Stimulated activated CD4-positive, alpha-beta T cell treated with anti-CD3 and anti-CD28 coated beads, TNF-alpha, amount 100 ng/mL, for 4 hours (primary cell): ENCODE data around the gene EEFSEC.

Experiments
- DNase-seq, 3 experiments: peaks; one replicate each; pipeline ENCODE4 v3.0.0-alpha.2; 2020; ENCODE audit warnings: low read depth in 3 of 3

EEFSEC gene

GRCh38 chr3:128242818-128243601, 89.7 kb downstream of the EEFSEC start:
- DNase-seq: no peak

GRCh38 chr3:128243602-128244504, 90.6 kb downstream of the EEFSEC start:
- no peak for DNase-seq

DNA sequence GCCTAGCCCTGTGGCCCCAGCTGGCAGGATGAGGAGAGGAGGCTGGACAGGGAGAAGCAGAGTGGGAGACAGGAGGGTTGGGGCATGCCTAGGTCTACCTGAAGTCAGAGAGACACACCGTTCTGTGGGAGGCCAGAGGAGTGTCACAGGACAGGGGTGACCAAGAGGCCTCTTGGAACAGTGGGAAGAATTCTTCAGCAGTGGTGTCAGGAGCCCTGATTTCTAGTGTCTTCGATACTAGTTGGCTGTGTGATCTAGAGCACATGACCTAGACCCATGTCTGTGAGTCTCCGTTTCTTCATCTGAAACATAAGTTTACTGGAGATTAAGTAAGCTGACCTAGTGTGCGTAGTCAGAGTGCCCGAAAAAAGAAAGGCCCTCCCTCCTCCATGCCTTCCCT, 92.2 kb downstream of the EEFSEC start:
- DNase-seq: no peak

- no peak for DNase-seq
These were observed 94.6 kb downstream of the EEFSEC start for GRCh38 chr3:128247666-128248409.

GRCh38 chr3:128252083-128252482, 98.8 kb downstream of the EEFSEC start:
- DNase-seq: no peak

GRCh38 chr3:128253150-128253549, 99.9 kb downstream of the EEFSEC start:
- DNase-seq: no peak

DNA sequence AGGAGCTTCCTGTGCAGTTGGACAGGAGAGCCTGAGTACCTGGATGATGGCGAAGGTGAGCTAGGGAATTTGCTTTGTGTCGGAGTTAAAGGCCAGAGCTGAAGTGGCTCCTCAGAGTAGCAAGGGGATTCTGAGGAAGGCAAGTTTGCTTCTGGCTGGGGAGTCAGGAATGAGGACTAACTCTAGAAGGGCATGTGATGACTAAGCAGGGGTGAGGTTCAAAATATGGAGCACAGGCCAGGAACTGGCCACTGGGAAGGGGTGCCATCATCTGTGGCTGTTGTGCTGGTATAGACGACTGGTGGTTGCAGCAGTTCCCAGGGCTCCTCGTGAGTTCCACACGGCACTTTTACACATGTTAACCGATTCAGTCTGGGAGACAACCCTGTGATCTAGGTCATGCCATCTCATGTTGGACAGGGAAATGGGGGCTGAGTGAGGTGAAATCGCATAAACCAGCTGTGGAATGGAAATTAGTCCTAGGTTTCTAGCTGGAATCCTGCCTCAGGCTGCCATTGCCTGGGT, 100.8 kb downstream of the EEFSEC start:
- DNase-seq: no peak

- no peak for DNase-seq
These were observed 101.7 kb downstream of the EEFSEC start for GRCh38 chr3:128254967-128255366.

DNA sequence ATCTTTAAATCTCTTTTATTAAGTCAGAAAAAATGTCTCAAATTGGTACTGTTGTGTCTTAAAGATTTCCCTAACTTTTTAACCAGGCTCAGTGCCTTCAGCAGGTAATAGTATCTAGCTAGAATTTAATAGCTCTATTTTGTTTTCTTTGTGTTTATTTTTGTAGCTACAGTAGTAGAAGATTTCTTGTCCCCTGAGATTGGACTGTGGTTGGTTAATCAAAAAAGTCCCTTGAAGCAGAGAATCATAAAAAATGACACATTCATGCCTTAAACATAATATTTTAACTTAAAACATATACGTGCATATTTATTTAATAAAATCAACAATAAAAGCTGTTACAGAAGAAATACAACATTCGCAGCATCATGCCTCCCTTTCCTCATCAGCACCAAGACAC, 102.8 kb downstream of the EEFSEC start:
- no peak for DNase-seq

DNA sequence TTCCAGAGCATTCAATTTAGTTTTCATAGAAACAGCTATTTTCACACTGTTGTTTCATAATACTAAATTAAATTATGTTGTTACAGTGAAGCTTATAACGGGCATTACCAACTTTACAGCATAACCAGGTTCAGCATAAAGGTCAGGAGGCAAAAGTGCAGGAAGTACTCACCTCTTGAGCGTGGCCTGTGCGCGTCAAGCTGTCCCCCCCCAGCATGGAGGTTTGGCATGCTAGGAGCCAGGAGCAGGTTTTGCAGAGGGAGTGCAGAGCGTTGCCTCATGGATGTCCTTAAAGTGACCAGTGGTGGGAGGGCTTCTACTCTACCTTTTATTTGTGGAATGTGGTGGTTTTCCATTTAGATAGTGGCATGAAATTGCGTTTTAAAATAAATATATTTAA, 104.4 kb downstream of the EEFSEC start:
- DNase-seq: no peak

- no peak for DNase-seq
These were observed 107.0 kb downstream of the EEFSEC start for GRCh38 chr3:128260275-128260674.

- no peak for DNase-seq
These were observed 109.2 kb downstream of the EEFSEC start for GRCh38 chr3:128262457-128262856.

GRCh38 chr3:128263118-128263517, 109.8 kb downstream of the EEFSEC start:
- no peak for DNase-seq

DNA sequence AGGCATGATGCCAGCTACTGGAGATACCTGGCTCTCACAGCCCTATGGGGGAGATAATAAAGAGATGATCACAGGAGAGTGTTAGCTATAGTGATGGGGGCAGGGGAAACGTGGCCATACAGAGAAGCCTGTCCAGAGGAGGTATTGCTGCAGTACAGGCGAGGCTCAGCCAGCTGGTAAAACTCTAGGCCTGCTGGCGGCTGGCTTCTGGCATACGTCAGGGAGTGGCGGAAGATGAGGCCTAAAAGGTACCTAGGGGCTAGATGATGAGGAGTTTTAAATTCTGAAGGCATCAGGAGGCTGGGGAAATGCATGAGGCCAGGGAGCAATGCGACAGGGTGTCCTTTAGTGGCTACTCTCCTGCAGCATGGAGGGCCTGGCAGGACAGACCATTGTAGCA, 110.7 kb downstream of the EEFSEC start:
- DNase-seq: no peak

DNA sequence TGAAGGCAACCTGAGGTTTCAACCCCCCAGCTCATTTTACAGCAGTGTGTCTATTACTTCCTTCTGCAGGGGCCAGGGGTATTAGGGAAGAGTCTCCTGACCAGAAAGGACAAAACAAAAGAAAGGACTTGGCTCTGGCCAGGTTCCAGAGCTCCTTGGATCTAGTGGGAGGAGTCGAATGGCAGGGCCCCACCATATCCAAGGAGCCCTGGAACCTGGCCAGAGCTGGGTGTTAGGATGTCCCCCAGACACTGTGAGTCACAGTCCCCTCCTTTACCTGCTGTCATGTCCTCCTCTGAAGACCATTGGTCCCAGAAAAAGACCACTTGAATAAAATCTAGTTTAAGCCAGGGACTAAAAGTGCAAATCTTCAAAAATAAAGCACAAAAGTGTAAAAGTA, 113.2 kb downstream of the EEFSEC start:
- no peak for DNase-seq

- no peak for DNase-seq
These were observed 114.3 kb downstream of the EEFSEC start for GRCh38 chr3:128267541-128267940.

DNA sequence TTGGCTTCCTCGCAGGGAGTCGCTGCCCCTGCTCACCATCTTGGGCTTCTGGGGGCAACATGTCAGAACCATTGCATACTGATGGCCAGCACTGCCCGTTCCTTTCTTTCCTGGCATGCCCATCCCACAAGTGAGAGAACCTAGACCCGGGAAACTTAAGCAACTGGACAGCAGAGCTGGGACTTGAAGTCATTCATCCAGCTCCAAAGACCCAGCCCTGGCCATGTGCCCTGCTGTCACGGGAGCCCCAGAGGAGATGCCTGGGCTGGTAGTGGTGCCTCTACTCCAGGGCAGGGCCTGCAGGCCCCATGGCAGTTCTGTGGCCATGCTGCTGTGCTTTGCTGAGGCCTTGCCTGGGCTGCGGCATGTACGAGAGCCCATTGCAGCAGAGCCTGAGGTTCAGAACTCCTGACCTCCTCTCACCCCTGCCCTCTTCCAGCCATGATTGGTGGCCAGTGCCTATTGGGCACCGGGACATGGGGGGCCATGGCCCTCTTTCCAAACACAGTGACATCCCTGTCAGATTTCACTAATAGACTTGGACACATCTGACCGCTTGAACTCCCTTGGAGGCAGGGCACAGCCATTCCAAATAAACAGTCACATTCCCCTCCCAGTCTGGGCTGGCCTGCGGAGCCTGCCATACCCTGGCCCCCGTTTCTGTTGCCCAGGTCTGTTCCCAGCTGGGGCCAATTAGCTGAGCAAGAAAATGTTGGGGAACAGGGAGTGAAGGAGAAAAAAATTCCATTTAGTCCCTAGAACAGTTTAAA, 115.9 kb downstream of the EEFSEC start:
- DNase-seq: no peak

DNA sequence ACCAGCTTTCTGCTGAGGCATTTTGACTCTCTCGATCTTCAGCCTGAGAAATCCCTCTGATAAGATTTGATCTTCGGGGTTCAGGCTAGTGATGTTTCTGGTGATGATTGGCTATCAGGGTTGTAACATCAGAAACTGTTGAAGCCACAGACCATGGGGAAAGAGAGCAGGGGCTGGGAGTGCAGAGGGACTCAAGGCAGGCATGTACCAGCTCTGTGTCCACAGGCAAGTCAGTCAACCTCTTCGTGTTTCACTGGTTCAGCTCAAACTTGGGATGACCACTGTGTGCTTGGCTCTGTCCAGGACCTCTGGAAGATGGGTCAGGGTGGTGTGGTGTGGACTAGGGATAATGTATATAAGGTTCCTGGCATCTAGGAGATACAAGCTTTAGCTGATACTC, 116.5 kb downstream of the EEFSEC start:
- DNase-seq: no peak

GRCh38 chr3:128270559-128271492, 117.5 kb downstream of the EEFSEC start:
- no peak for DNase-seq
